K562 (cell line): ENCODE measurements around the gene TBX10. TPM values are rescaled to one million over a fixed set of nuclear protein-coding genes. Genes with fewer than 3 reads are reported as not detected.
A peak's percentile ranks its signal among the peaks of the same experiment; 100 is the strongest.

Experiments used
- ATF7 ChIP-seq: fragments of 450-650 bp; IDR thresholded peaks from 2 replicates; pipeline ENCODE4 v1.7.1; 2014; ENCODE audit warnings: mild to moderate bottlenecking, moderate library complexity
- BRCA1 ChIP-seq, 2 experiments: fragments of 450-650 bp in 1 of 2; sonication (generic) in 1 of 2; formaldehyde crosslinking in 1 of 2; IDR thresholded peaks; 2 replicates each; pipeline versions ENCODE4 v1.5.0 to v1.6.1; 2017 to 2020; ENCODE audit warnings: mild to moderate bottlenecking in 1 of 2, missing genetic modification reagents in 1 of 2
- E2F1 ChIP-seq: sonication (generic); formaldehyde crosslinking; IDR thresholded peaks from 2 replicates; pipeline ENCODE4 v1.8.1; 2023; ENCODE audit warnings: mild to moderate bottlenecking, missing genetic modification reagents, moderate library complexity
- ESRRA ChIP-seq: fragments of 450-650 bp; IDR thresholded peaks from 2 replicates; pipeline ENCODE4 v1.6.1; 2014; ENCODE audit warnings: low read depth, mild to moderate bottlenecking, moderate library complexity, borderline replicate concordance
- EWSR1 ChIP-seq: fragments of 450-650 bp; IDR thresholded peaks from 2 replicates; pipeline ENCODE4 v1.6.1; 2018; ENCODE audit warnings: borderline replicate concordance, mild to moderate bottlenecking, low read depth, moderate library complexity; ENCODE audit not compliant: partially characterized antibody
- ID3 ChIP-seq, 2 experiments: fragments of 250-450 bp in 1 of 2; fragments of 450-650 bp in 1 of 2; sonication (Bioruptor Pico) in 1 of 2; IDR thresholded peaks; 2 replicates each; pipeline versions ENCODE4 v1.6.1 to v1.8.0; 2016 to 2021; ENCODE audit warnings: mild to moderate bottlenecking in 2 of 2, moderate library complexity in 2 of 2, missing compliant biosample characterization in 1 of 2, missing genetic modification characterization in 1 of 2
- MNT ChIP-seq, 2 experiments: fragments of 450-650 bp; conservative IDR thresholded peaks; 2 replicates each; pipeline ENCODE4 v1.6.1; 2017; ENCODE audit warnings: mild to moderate bottlenecking in 2 of 2, moderate library complexity in 2 of 2
- NCOR1 ChIP-seq: fragments of 450-650 bp; IDR thresholded peaks from 2 replicates; pipeline ENCODE4 v1.6.1; 2016; ENCODE audit warnings: mild to moderate bottlenecking, moderate library complexity
- NR4A1 ChIP-seq, 2 experiments: fragments of 250-450 bp in 1 of 2; fragments of 450-650 bp in 1 of 2; sonication (Bioruptor Pico) in 1 of 2; IDR thresholded peaks; 2 replicates each; pipeline versions ENCODE4 v1.4.0 to v1.6.1; 2016 to 2020; ENCODE audit warnings: mild to moderate bottlenecking in 2 of 2, missing compliant biosample characterization in 1 of 2, missing genetic modification characterization in 1 of 2, moderate library complexity in 1 of 2
- RERE ChIP-seq: sonication (generic); formaldehyde crosslinking; IDR thresholded peaks from 2 replicates; pipeline ENCODE4 v1.8.0; 2023; ENCODE audit warnings: missing genetic modification reagents, mild to moderate bottlenecking, borderline replicate concordance
- RUNX1 ChIP-seq: sonication (generic); IDR thresholded peaks from 2 replicates; pipeline ENCODE4 v1.6.1; 2016; ENCODE audit warnings: antibody characterized with exemption, low read depth
- TBP ChIP-seq: optimal IDR thresholded peaks from 2 replicates; pipeline ENCODE3; 2011; ENCODE audit warnings: low read depth, low read length, improper control_type of control experiment
- TCF3 ChIP-seq: sonication (generic); formaldehyde crosslinking; IDR thresholded peaks from 2 replicates; pipeline ENCODE4 v1.4.0; 2020; ENCODE audit warnings: mild to moderate bottlenecking, missing genetic modification reagents
- TOE1 ChIP-seq, 2 experiments: fragments of 450-650 bp in 1 of 2; sonication (generic) in 1 of 2; formaldehyde crosslinking in 1 of 2; IDR thresholded peaks; 2 replicates each; pipeline versions ENCODE4 v1.7.1 to v1.8.0; 2016 to 2022; ENCODE audit warnings: borderline replicate concordance in 2 of 2, mild to moderate bottlenecking in 2 of 2, antibody characterized with exemption in 1 of 2, inconsistent platforms in 1 of 2, low read depth in 1 of 2, missing genetic modification reagents in 1 of 2, moderate library complexity in 1 of 2
- ZNF282 ChIP-seq: sonication (generic); formaldehyde crosslinking; IDR thresholded peaks from 2 replicates; pipeline ENCODE4 v1.8.1; 2023; ENCODE audit warnings: missing genetic modification reagents
- ZNF445 ChIP-seq: fragments of 250-450 bp; sonication (Bioruptor Pico); IDR thresholded peaks from 2 replicates; pipeline ENCODE4 v1.4.0; 2020; ENCODE audit warnings: low read depth, mild to moderate bottlenecking, moderate library complexity
- polyA plus RNA-seq, 8 experiments: library from polyadenylated mRNA; depleted of rRNA in 4 of 8; stranded (reverse) in 5 of 8; unstranded in 3 of 8; fragments of >200 nt; fragmentation: Nextera tagmentation in 2 of 8; fragmentation: Illumina TruSeq in 1 of 8; extraction: Ambion mirVana in 2 of 8; extraction: Trizol in 1 of 8; gene quantifications; 2 replicates each; pipeline versions ENCODE4 v1.2.1 to v1.2.3, GENCODE V29; 2011 to 2014; ENCODE audit warnings: inconsistent platforms in 1 of 8, missing spikeins in 1 of 8
- total RNA-seq, 7 experiments: library from RNA; depleted of rRNA in 6 of 7; stranded (reverse); fragments of >200 nt in 6 of 7; fragmentation: Illumina TruSeq in 2 of 7; extraction: Trizol in 2 of 7; gene quantifications; 2 replicates each; pipeline versions ENCODE4 v1.2.1 to v1.2.3, GENCODE V29; 2011 to 2021; ENCODE audit warnings: low replicate concordance in 1 of 7

TBX10 gene
- total and polyA plus RNA-seq, 9 of the 15 experiments (the other 6 are each of a cell fraction or from before 2014, with no cell fraction given) = not detected

- TF ChIP-seq MNT (conservative IDR thresholded peaks at IDR 0.05) (peak; percentile 74 to 87), ZNF445 (CRISPR knock-in tag) (no peak), ID3 (CRISPR knock-in tag; IDR thresholded peaks at IDR 0.05) (no peak), ID3 (tag; IDR thresholded peaks at IDR 0.05) (peak; percentile 93), BRCA1 (IDR thresholded peaks at IDR 0.05) (no peak), BRCA1 (CRISPR knock-in tag; IDR thresholded peaks at IDR 0.05) (0 out of 2 replicates have a peak, but pooled peaks have one; percentile 82), EWSR1 (no peak), ESRRA (peak; percentile 62), ZNF282 (CRISPR knock-in tag) (peak; percentile 87; the same call in 1 of the 2 replicates), TCF3 (CRISPR knock-in tag) (peak; percentile 20; the same call in 1 of the 2 replicates), NR4A1 (CRISPR knock-in tag; IDR thresholded peaks at IDR 0.05) (no peak), NR4A1 (tag; IDR thresholded peaks at IDR 0.05) (peak; percentile 66; the same call in 1 of the 2 replicates), TOE1 (IDR thresholded peaks at IDR 0.05; ENCODE audit: borderline replicate concordance) (peak; percentile 8; the same call in 1 of the 2 replicates), TOE1 (CRISPR knock-in tag; IDR thresholded peaks at IDR 0.05; ENCODE audit: borderline replicate concordance, low read depth) (no peak), RERE (no peak), TBP (peak; percentile 73), NCOR1 (no peak), E2F1 (peak; percentile 86), RUNX1 (no peak), ATF7 (peak; percentile 48; the same call in 1 of the 2 replicates)
These were observed 10.0 kb downstream of the TBX10 start, which contains the start of gene NUDT8 (continued) for GRCh38 chr11:67629386-67630227.
